Transverse colon (tissue), 4 donors: Measurements from ENCODE around the gene SH2D4B.

Source experiments
- CTCF ChIP-seq, 5 experiments: fragments of 200-600 bp in 3 of 5; fragments of 450-650 bp in 2 of 5; sonication (generic) in 3 of 5; IDR thresholded peaks; 1 replicate in 2 of 5; 2 replicates in 3 of 5; pipeline ENCODE4 v1.5.1; 2016 to 2017; ENCODE audit warnings: antibody characterized with exemption in 5 of 5, inconsistent platforms in 3 of 5, mild to moderate bottlenecking in 2 of 5, moderate library complexity in 1 of 5
- POLR2A ChIP-seq: fragments of 450-650 bp; IDR thresholded peaks from one replicate; pipeline ENCODE4 v1.6.1; 2016; ENCODE audit warnings: antibody characterized with exemption, mild to moderate bottlenecking, moderate library complexity
- POLR2AphosphoS5 ChIP-seq, 3 donors: sonication (generic); formaldehyde crosslinking; IDR thresholded peaks; one replicate each; pipeline ENCODE4 v1.6.1; 2016; ENCODE audit warnings: antibody characterized with exemption in 3 of 3

- TF ChIP-seq CTCF (IDR thresholded peaks at IDR 0.05) (no peak), POLR2AphosphoS5 (IDR thresholded peaks at IDR 0.05) (no peak), POLR2A (no peak)
These were observed 155.9 kb downstream of the SH2D4B start for GRCh38 chr10:80693565-80693964.
